SW480 (cell line): ENCODE results near the gene SOAT2.
A peak's percentile ranks its signal among the peaks of the same experiment; 100 is the strongest.
"Not testable (repeated sequence)": the region's sequence is repeated elsewhere in the genome, so short reads cannot be mapped to it uniquely, and the experiment has no call there.

Experiments used
- DNase-seq: peaks from one replicate; pipeline ENCODE4 v3.0.0-alpha.2; 2016; ENCODE audit warnings: low spot score

The SOAT2 gene

GRCh38 chr12:53101931-53102781, 1.1 kb upstream of the SOAT2 start:
- DNase-seq = no peak

- peak; percentile 65 for DNase-seq
Measured at GRCh38 chr12:53103860-53104305, 597 bp downstream of the SOAT2 start.

- DNase-seq = no peak
Measured at GRCh38 chr12:53105256-53105655, 2.0 kb downstream of the SOAT2 start.

- DNase-seq = no peak
Measured at GRCh38 chr12:53105712-53106439, 2.6 kb downstream of the SOAT2 start.

GRCh38 chr12:53107122-53107521, 3.8 kb downstream of the SOAT2 start:
- DNase-seq = no peak

- DNase-seq = not testable (repeated sequence)
Measured at GRCh38 chr12:53112431-53112830, 9.1 kb downstream of the SOAT2 start.

GRCh38 chr12:53113136-53113705, 9.9 kb downstream of the SOAT2 start:
- no peak for DNase-seq

GRCh38 chr12:53113951-53114350, 10.7 kb downstream of the SOAT2 start:
- DNase-seq = no peak

GRCh38 chr12:53115112-53115890, 12.0 kb downstream of the SOAT2 start:
- no peak for DNase-seq

- DNase-seq = no peak
Measured at GRCh38 chr12:53115891-53116648, 12.8 kb downstream of the SOAT2 start.

- no peak for DNase-seq
Measured at GRCh38 chr12:53118751-53119300, 15.5 kb downstream of the SOAT2 start.

GRCh38 chr12:53120685-53121525, 17.6 kb downstream of the SOAT2 start:
- DNase-seq = no peak

GRCh38 chr12:53122961-53123468, 19.7 kb downstream of the SOAT2 start:
- DNase-seq = no peak

GRCh38 chr12:53123578-53124351, 20.5 kb downstream of the SOAT2 start:
- no peak for DNase-seq

- no peak for DNase-seq
Measured at GRCh38 chr12:53124352-53124723, 21.1 kb downstream of the SOAT2 start.

- no peak for DNase-seq
Measured at GRCh38 chr12:53127169-53127568, 23.9 kb downstream of the SOAT2 start.

- DNase-seq = no peak
Measured at GRCh38 chr12:53128780-53129569, 25.7 kb downstream of the SOAT2 start.

GRCh38 chr12:53131844-53132243, 28.6 kb downstream of the SOAT2 start:
- DNase-seq = no peak
